H1 (cell line): ENCODE measurements around the gene CLEC1B. TPM values are rescaled to one million over a fixed set of nuclear protein-coding genes. Genes with fewer than 3 reads are reported as not detected.

Experiments
- CTCF ChIA-PET: fragments of 300-600 bp; sonication (Branson Sonifier 250); formaldehyde crosslinking; loops from one replicate; lab custom pipeline; 2021; ENCODE audit not compliant: partially characterized antibody; lab: Charles Lee
- POLR2A ChIA-PET: fragments of 300-600 bp; sonication (Branson Sonifier 250); formaldehyde crosslinking; loops from one replicate; lab custom pipeline; 2021; ENCODE audit warnings: inconsistent platforms; ENCODE audit not compliant: partially characterized antibody; lab: Charles Lee
- DNase-seq, 2 experiments: peaks; one replicate each; pipeline versions ENCODE4 v3.0.0 to v3.0.0-alpha.2; 2010 to 2022; ENCODE audit warnings: low spot score in 2 of 2, low read depth in 1 of 2, mixed read lengths in 1 of 2
- FAIRE-seq: peaks from 2 replicates; lab custom pipeline; 2011; peaks lifted over from hg19 to GRCh38; lab: Jason Lieb, UNC
- H2AFZ ChIP-seq: 2 replicates; pipeline ENCODE4 v1.8.1; 2012; ENCODE audit warnings: low read length, inconsistent platforms
- H2AK5ac ChIP-seq: 2 replicates; pipeline ENCODE4 v1.6.1; 2013; ENCODE audit warnings: low read depth, low read length
- H2BK120ac ChIP-seq: replicated peaks from 2 replicates; pipeline ENCODE3; 2013; ENCODE audit warnings: low read depth, low read length, inconsistent platforms
- H2BK12ac ChIP-seq: 2 replicates; pipeline ENCODE4 v1.6.1; 2013; ENCODE audit warnings: low read depth, low read length
- H2BK15ac ChIP-seq: 2 replicates; pipeline ENCODE4 v1.6.1; 2013; ENCODE audit warnings: low read length
- H2BK20ac ChIP-seq: 2 replicates; pipeline ENCODE4 v1.6.1; 2013; ENCODE audit warnings: low read length
- H2BK5ac ChIP-seq: 2 replicates; pipeline ENCODE4 v1.6.1; 2013; ENCODE audit warnings: low read depth, low read length
- H3K14ac ChIP-seq: 2 replicates; pipeline ENCODE4 v1.6.1; 2013; ENCODE audit warnings: inconsistent platforms; ENCODE audit not compliant: insufficient read length
- H3K18ac ChIP-seq: 2 replicates; pipeline ENCODE4 v1.6.1; 2013; ENCODE audit warnings: low read length; ENCODE audit errors: extremely low read depth
- H3K23ac ChIP-seq: 2 replicates; pipeline ENCODE4 v1.6.1; 2013; ENCODE audit warnings: inconsistent platforms; ENCODE audit not compliant: insufficient read length
- H3K23me2 ChIP-seq: 2 replicates; pipeline ENCODE4 v1.6.1; 2013; ENCODE audit warnings: low read depth, low read length
- H3K27ac ChIP-seq: 2 replicates; pipeline ENCODE4 v1.6.1; 2011; ENCODE audit warnings: low read depth, low read length, inconsistent platforms
- H3K27me3 ChIP-seq, 4 experiments: replicated peaks in 1 of 4; 1 replicate in 1 of 4; 2 replicates in 3 of 4; pipeline versions ENCODE4 v1.6.1 to v1.8.1; 2011 to 2013; ENCODE audit warnings: low read length in 3 of 4, mild to moderate bottlenecking in 3 of 4, inconsistent platforms in 2 of 4, mixed read lengths in 2 of 4, moderate library complexity in 1 of 4; ENCODE audit not compliant: control insufficient read depth in 3 of 4, insufficient read depth in 3 of 4; ENCODE audit errors: extremely low read depth in 1 of 4
- H3K36me3 ChIP-seq, 4 experiments: 2 replicates each; pipeline versions ENCODE4 v1.6.1 to v1.8.1; 2011 to 2013; ENCODE audit warnings: mild to moderate bottlenecking in 4 of 4, low read length in 3 of 4, moderate library complexity in 2 of 4, control low read depth in 1 of 4, inconsistent platforms in 1 of 4; ENCODE audit not compliant: insufficient read depth in 4 of 4, control insufficient read depth in 2 of 4
- H3K4ac ChIP-seq: replicated peaks from 2 replicates; pipeline ENCODE3; 2013; ENCODE audit warnings: low read length, low read depth, mixed read lengths, inconsistent platforms; ENCODE audit not compliant: insufficient read length
- H3K4me1 ChIP-seq, 4 experiments: replicated peaks in 1 of 4; 1 replicate in 1 of 4; 2 replicates in 3 of 4; pipeline versions ENCODE4 v1.6.1 to v1.8.1; 2011 to 2013; ENCODE audit warnings: low read length in 3 of 4, inconsistent platforms in 2 of 4, mixed read lengths in 1 of 4; ENCODE audit not compliant: insufficient read depth in 4 of 4, control insufficient read depth in 3 of 4
- H3K4me2 ChIP-seq, 2 experiments: 2 replicates each; pipeline versions ENCODE4 v1.6.1 to v1.8.1; 2011 to 2013; ENCODE audit warnings: low read depth in 2 of 2, low read length in 2 of 2, control low read depth in 1 of 2, inconsistent platforms in 1 of 2, mild to moderate bottlenecking in 1 of 2; ENCODE audit not compliant: insufficient read depth in 1 of 2
- H3K4me3 ChIP-seq, 4 experiments: fragments of 200-600, 300-600 bp in 1 of 4; sonication (generic), shearing (Covaris generic), sonication (Bioruptor Twin) in 1 of 4; 2 replicates each; pipeline versions ENCODE4 v1.5.1 to v1.8.1; 2011 to 2016; ENCODE audit warnings: low read length in 4 of 4, low read depth in 3 of 4, control low read depth in 2 of 4, inconsistent platforms in 2 of 4, mild to moderate bottlenecking in 2 of 4, mixed read lengths in 1 of 4, moderate library complexity in 1 of 4; ENCODE audit not compliant: insufficient read depth in 2 of 4; ENCODE audit errors: extremely low read depth in 1 of 4
- H3K56ac ChIP-seq: replicated peaks from 2 replicates; pipeline ENCODE3; 2013; ENCODE audit warnings: low read depth, mild to moderate bottlenecking, mixed read lengths, low read length, inconsistent platforms; ENCODE audit not compliant: insufficient read length
- H3K79me1 ChIP-seq: 2 replicates; pipeline ENCODE4 v1.6.1; 2013; ENCODE audit warnings: low read depth, low read length, control low read depth
- H3K79me2 ChIP-seq, 2 experiments: 2 replicates each; pipeline versions ENCODE4 v1.6.1 to v1.8.1; 2012 to 2013; ENCODE audit warnings: low read length in 2 of 2, mild to moderate bottlenecking in 2 of 2, inconsistent platforms in 1 of 2; ENCODE audit not compliant: insufficient read depth in 2 of 2, control insufficient read depth in 1 of 2
- H3K9ac ChIP-seq, 4 experiments: replicated peaks in 1 of 4; 1 replicate in 1 of 4; 2 replicates in 3 of 4; pipeline versions ENCODE4 v1.6.1 to v1.8.1; 2011 to 2013; ENCODE audit warnings: low read depth in 3 of 4, low read length in 3 of 4, control low read depth in 2 of 4, mild to moderate bottlenecking in 2 of 4, moderate library complexity in 2 of 4, inconsistent platforms in 1 of 4; ENCODE audit errors: extremely low read depth in 1 of 4
- H3K9me3 ChIP-seq, 2 experiments: 2 replicates each; pipeline versions ENCODE4 v1.6.1 to v1.8.1; 2012 to 2013; ENCODE audit warnings: mild to moderate bottlenecking in 2 of 2, moderate library complexity in 2 of 2, control low read depth in 1 of 2, inconsistent platforms in 1 of 2, low read depth in 1 of 2, low read length in 1 of 2, mixed read lengths in 1 of 2; ENCODE audit not compliant: insufficient read depth in 2 of 2
- H4K20me1 ChIP-seq, 2 experiments: replicated peaks in 1 of 2; 2 replicates each; pipeline versions ENCODE3 to v1.8.1; 2011 to 2013; ENCODE audit warnings: inconsistent platforms in 2 of 2, low read length in 2 of 2, mild to moderate bottlenecking in 1 of 2; ENCODE audit not compliant: insufficient read depth in 2 of 2, control insufficient read depth in 1 of 2
- H4K5ac ChIP-seq: 2 replicates; pipeline ENCODE4 v1.6.1; 2013; ENCODE audit warnings: low read length, low read depth, mixed read lengths, inconsistent platforms; ENCODE audit not compliant: insufficient read length
- H4K8ac ChIP-seq: 2 replicates; pipeline ENCODE4 v1.8.0; 2013; ENCODE audit warnings: mild to moderate bottlenecking, moderate library complexity, low read length, inconsistent platforms; ENCODE audit not compliant: insufficient read depth; ENCODE audit errors: extremely low read depth
- H4K91ac ChIP-seq: replicated peaks from 2 replicates; pipeline ENCODE3; 2013; ENCODE audit warnings: low read length, mixed read lengths, inconsistent platforms; ENCODE audit not compliant: insufficient read length
- BRCA1 ChIP-seq: IDR thresholded peaks from 2 replicates; pipeline ENCODE4 v1.6.1; 2012; ENCODE audit warnings: low read depth, low read length, improper control_type of control experiment
- TBP ChIP-seq: IDR thresholded peaks from 2 replicates; pipeline ENCODE4 v1.6.1; 2011; ENCODE audit warnings: low read depth, low read length, improper control_type of control experiment
- WGBS, 2 experiments: shearing (Covaris generic) in 1 of 2; methylation state at CpG; one replicate each; pipeline versions ENCODE4 v1.1.6 to v1.1.7; 2013 to 2015; ENCODE audit warnings: low lambda C conversion rate in 2 of 2, mixed read lengths in 2 of 2, inconsistent platforms in 1 of 2, low coverage in 1 of 2, missing lambda C conversion rate in 1 of 2; ENCODE audit not compliant: insufficient replicate concordance in 2 of 2, insufficient coverage in 1 of 2, insufficient read length in 1 of 2; ENCODE audit errors: extremely low coverage in 1 of 2, missing lambda C conversion rate in 1 of 2; 5-methylcytosine and 5-hydroxymethylcytosine counted together
- polyA plus RNA-seq, 7 experiments: library from polyadenylated mRNA; depleted of rRNA in 3 of 7; stranded (reverse) in 5 of 7; unstranded in 2 of 7; fragments of >200 nt in 5 of 7; fragments of 200-250 nt in 2 of 7; gene quantifications; 1 replicate in 5 of 7; 2 replicates in 1 of 7; 4 replicates in 1 of 7; pipeline versions ENCODE4 v1.2.1 to v1.2.3, GENCODE V29; 2011 to 2013; ENCODE audit warnings: missing spikeins in 2 of 7, mixed read lengths in 2 of 7
- total RNA-seq: library from RNA; stranded (reverse); fragmentation: NEBNext Ultra II Directional; extraction: Animal tissue kit (Norgen Biotek cat#: 25700); gene quantifications from 2 replicates; pipeline ENCODE4 v1.2.1, GENCODE V29; 2021

The CLEC1B gene
- total and polyA plus RNA-seq, 2 of the 8 experiments (the other 6 are each of a cell fraction or from before 2014, with no cell fraction given): not detected

GRCh38 chr12:9943240-9943639 lies 55.7 kb downstream of the CLEC1B start:
- Histone ChIP-seq H3K23ac (no peak overlapping the region), H3K4me3 (no peak overlapping the region), H3K79me2 (no peaks in the 10 kb centered on the region), H4K91ac (no peak overlapping the region), H2BK12ac (no peak overlapping the region), H2BK5ac (no peak overlapping the region), H4K8ac (peak overlapping the region; percentile 35; the same call in 1 of the 2 replicates), H3K27me3 (no peaks in the 10 kb centered on the region), H3K4me1 (no peaks in the 10 kb centered on the region; a peak in 1 of 7 replicates), H2AK5ac (no peak overlapping the region), H3K9me3 (peaks cover 0 to 4% of the 10 kb centered on the region in 2 experiments; a peak in 1 of 4 replicates), H3K4me2 (no peak overlapping the region), H2AFZ (peak overlapping the region; percentile 84), H3K79me1 (no peaks in the 10 kb centered on the region), H3K4ac (no peak overlapping the region), H3K14ac (no peak overlapping the region), H4K20me1 (no peaks in the 10 kb centered on the region), H2BK120ac (no peak overlapping the region), H2BK15ac (no peak overlapping the region), H2BK20ac (no peak overlapping the region), H3K9ac (no peak overlapping the region), H3K27ac (no peak overlapping the region), H4K5ac (no peak overlapping the region), H3K36me3 (no peaks in the 10 kb centered on the region), H3K18ac (no peak overlapping the region), H3K56ac (no peak overlapping the region), H3K23me2 (no peaks in the 10 kb centered on the region)
- 83% methylated on average over 16 of the region's 19 CpGs; no CpG with 5 or more reads in 1 of the 2 experiments for WGBS, 2 experiments
- DNase-seq: no peak
- FAIRE-seq: no peak
- ChIA-PET CTCF (interaction anchor here (1.2 kb wide), 1 partner anchor 94 kb away, joined by 3 read pairs; no protein-coding TSS in a partner anchor), POLR2A (no interaction called here)
- TF ChIP-seq TBP (no peak), BRCA1 (no peak)

Other genes with a start within 250 kb of the CLEC1B start
- gene CD69, start 238.2 kb downstream of the CLEC1B start, total RNA-seq: not detected in 2 replicates
- not detected in 2 replicates for gene CD69, start 238.2 kb downstream of the CLEC1B start, polyA plus RNA-seq (2011; rRNA removed)
- not detected in 2 replicates for gene KLRF1, start 171.6 kb downstream of the CLEC1B start, total RNA-seq
- not detected in 2 replicates for gene KLRF1, start 171.6 kb downstream of the CLEC1B start, polyA plus RNA-seq (2011; rRNA removed)
- gene CLEC2B, start 129.8 kb downstream of the CLEC1B start, total RNA-seq: not detected in 2 replicates
- gene CLEC2B, start 129.8 kb downstream of the CLEC1B start, polyA plus RNA-seq (2011; rRNA removed): not detected in 2 replicates
- not detected in 2 replicates for gene KLRF2, start 117.6 kb downstream of the CLEC1B start, total RNA-seq
- not detected in 2 replicates for gene KLRF2, start 117.6 kb downstream of the CLEC1B start, polyA plus RNA-seq (2011; rRNA removed)
- gene CLEC2A, start 66.8 kb downstream of the CLEC1B start, total RNA-seq: 2.8 and 3.7 TPM in 2 replicates
- gene CLEC2A, start 66.8 kb downstream of the CLEC1B start, polyA plus RNA-seq (2011; rRNA removed): 0.24 and 0.63 TPM in 2 replicates
- not detected in 2 replicates for gene CLEC12A, start 27.7 kb downstream of the CLEC1B start, total RNA-seq
- not detected in 2 replicates for gene CLEC12A, start 27.7 kb downstream of the CLEC1B start, polyA plus RNA-seq (2011; rRNA removed)
- gene CLEC12B, start 11.5 kb upstream of the CLEC1B start, total RNA-seq: not detected in 2 replicates
- not detected in 2 replicates for gene CLEC12B, start 11.5 kb upstream of the CLEC1B start, polyA plus RNA-seq (2011; rRNA removed)
- not detected in 2 replicates for gene CLEC9A, start 31.6 kb upstream of the CLEC1B start, total RNA-seq
- gene CLEC9A, start 31.6 kb upstream of the CLEC1B start, polyA plus RNA-seq (2011; rRNA removed): not detected in 2 replicates
- not detected in 2 replicates for gene CLEC1A, start 99.9 kb upstream of the CLEC1B start, total RNA-seq
- gene CLEC1A, start 99.9 kb upstream of the CLEC1B start, polyA plus RNA-seq (2011; rRNA removed): 0.13 and 0.20 TPM in 2 replicates
- gene CLEC7A, start 131.1 kb upstream of the CLEC1B start, total RNA-seq: 0.15 TPM in 1 of 2 replicates, not detected in the other
- 0.06 and 0.09 TPM in 2 replicates for gene CLEC7A, start 131.1 kb upstream of the CLEC1B start, polyA plus RNA-seq (2011; rRNA removed)
- gene OLR1, start 173.0 kb upstream of the CLEC1B start, total RNA-seq: not detected in 2 replicates
- not detected in 2 replicates for gene OLR1, start 173.0 kb upstream of the CLEC1B start, polyA plus RNA-seq (2011; rRNA removed)
- gene TMEM52B, start 179.9 kb upstream of the CLEC1B start, total RNA-seq: not detected in 2 replicates
- not detected in 2 replicates for gene TMEM52B, start 179.9 kb upstream of the CLEC1B start, polyA plus RNA-seq (2011; rRNA removed)
- gene GABARAPL1, start 213.8 kb upstream of the CLEC1B start, total RNA-seq: 80.9 and 87.9 TPM in 2 replicates
- gene GABARAPL1, start 213.8 kb upstream of the CLEC1B start, polyA plus RNA-seq (2011; rRNA removed): 35.9 and 56.1 TPM in 2 replicates